ENCODE results near the gene SRI.

DNA sequence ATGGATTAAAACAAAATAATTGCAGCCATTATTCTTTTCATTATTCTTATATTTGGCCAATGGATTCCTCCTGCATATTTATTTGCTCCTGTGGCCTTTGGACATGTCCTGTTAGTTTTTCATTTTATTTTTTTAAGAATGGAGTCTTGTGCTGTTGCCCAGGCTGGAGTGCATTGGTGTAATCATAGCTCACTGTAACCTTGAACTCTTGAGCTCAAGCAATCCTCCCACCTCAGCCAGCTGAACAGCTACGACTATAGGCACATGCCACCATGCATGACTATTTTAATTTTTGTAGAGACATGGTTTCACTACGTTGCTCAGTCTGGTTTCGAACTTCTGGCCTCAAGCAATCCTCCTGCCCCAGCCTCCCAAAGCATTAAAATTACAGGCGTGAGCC lies 42.7 kb upstream of the SRI start:
- TF ChIP-seq, protein P1, sequence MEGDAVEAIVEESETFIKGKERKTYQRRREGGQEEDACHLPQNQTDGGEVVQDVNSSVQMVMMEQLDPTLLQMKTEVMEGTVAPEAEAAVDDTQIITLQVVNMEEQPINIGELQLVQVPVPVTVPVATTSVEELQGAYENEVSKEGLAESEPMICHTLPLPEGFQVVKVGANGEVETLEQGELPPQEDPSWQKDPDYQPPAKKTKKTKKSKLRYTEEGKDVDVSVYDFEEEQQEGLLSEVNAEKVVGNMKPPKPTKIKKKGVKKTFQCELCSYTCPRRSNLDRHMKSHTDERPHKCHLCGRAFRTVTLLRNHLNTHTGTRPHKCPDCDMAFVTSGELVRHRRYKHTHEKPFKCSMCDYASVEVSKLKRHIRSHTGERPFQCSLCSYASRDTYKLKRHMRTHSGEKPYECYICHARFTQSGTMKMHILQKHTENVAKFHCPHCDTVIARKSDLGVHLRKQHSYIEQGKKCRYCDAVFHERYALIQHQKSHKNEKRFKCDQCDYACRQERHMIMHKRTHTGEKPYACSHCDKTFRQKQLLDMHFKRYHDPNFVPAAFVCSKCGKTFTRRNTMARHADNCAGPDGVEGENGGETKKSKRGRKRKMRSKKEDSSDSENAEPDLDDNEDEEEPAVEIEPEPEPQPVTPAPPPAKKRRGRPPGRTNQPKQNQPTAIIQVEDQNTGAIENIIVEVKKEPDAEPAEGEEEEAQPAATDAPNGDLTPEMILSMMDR (IDR thresholded peaks at IDR 0.05), result no peak
- TF ChIP-seq POLR2AphosphoS5 (IDR thresholded peaks at IDR 0.05; ENCODE audit: low read depth, low read length), result no peak
- TF ChIP-seq, protein P2, sequence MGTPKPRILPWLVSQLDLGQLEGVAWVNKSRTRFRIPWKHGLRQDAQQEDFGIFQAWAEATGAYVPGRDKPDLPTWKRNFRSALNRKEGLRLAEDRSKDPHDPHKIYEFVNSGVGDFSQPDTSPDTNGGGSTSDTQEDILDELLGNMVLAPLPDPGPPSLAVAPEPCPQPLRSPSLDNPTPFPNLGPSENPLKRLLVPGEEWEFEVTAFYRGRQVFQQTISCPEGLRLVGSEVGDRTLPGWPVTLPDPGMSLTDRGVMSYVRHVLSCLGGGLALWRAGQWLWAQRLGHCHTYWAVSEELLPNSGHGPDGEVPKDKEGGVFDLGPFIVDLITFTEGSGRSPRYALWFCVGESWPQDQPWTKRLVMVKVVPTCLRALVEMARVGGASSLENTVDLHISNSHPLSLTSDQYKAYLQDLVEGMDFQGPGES (IDR thresholded peaks at IDR 0.05; ENCODE audit: low read depth, low read length), result no peak
- TF ChIP-seq RAD21 (IDR thresholded peaks at IDR 0.05; ENCODE audit: low read length), result no peak

All from SK-N-SH (cell line).